ENCODE results near the gene KLF6. TPM values are rescaled to one million over a fixed set of nuclear protein-coding genes. Genes with fewer than 3 reads are reported as not detected.

Gene KLF6
- total RNA-seq, 1 donor from 2014 or later, result 151 TPM

DNA sequence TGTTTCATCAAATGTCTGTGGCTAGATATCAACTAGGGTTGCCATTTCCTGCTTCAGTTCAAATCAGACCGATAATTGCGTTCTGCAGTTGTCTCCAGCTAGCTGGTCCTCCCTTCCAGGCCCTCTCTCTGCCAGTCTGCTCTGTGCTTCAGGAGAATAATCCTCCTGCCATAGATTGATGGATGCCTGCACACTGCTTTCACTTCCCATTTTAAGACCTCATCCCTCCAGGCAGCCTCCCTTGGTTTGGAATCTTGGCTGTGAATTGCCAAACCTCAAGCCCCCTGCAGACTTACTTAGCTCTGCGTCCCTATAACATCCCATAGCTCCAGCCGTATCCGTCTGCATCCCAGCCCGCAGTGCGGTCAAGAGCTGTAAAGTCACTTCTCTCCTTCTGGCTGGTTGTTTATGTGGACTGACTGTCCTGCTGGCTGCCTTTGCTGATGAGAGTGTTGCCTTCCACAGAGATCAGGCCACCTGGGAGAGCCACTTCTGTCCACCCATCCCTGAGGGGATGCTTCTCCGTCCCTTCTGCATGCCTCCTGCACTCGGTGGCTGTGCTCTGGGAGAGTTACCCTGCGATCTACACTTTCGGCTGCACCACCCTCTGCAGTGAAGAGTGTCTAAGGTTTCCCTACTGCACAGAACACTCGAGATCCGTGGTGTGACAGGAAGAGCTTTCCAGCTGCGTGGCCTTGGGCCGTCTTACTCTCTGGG lies 22.4 kb upstream of the KLF6 start:
- H3K27ac Mint-ChIP-seq, result peak overlapping the region; percentile 92

DNA sequence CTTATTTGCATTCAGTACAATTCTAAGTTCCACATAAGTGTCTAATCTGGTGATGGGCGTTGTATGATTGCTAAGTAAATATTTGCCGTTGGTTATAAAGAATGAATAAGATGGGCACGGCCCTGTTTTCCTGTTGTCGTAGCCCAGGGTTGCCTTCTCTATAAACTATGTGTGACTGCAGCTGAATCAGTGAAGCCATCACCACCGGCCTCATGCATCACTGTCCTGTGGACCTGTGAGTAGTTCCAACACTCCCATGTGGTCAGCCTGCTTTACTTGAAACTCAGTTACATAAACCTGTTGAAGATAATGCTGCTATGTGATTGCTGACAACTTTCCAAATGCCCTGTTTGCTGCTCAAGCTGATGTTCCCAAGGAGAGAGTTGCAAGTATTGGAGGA lies 21.6 kb upstream of the KLF6 start:
- ATAC-seq (ENCODE audit: low read depth) (no peak), DNase-seq (no peak)
- Mint-ChIP-seq H3K27ac (peak overlapping the region; percentile 92), H3K4me1 (peaks cover 76% of the 10 kb centered on the region), H3K9me3 (no peaks in the 10 kb centered on the region), H3K36me3 (ENCODE audit: low read depth) (no peaks in the 10 kb centered on the region), H3K27me3 (no peaks in the 10 kb centered on the region), H3K4me3 (no peak overlapping the region)
- intact Hi-C loops (cut with micrococcal nuclease), result loop anchor here (1.0 kb wide), 1 partner anchor 129 kb away; no protein-coding TSS in a partner anchor
- ChIA-PET POLR2A (interaction anchor here (1.5 to 4.7 kb wide), 3 partner anchors 23 to 49 kb away, joined by 5 to 144 read pairs (median 7); partner anchors contain the start of gene KLF6), CTCF (no interaction called here)
- TF ChIP-seq, protein P1, sequence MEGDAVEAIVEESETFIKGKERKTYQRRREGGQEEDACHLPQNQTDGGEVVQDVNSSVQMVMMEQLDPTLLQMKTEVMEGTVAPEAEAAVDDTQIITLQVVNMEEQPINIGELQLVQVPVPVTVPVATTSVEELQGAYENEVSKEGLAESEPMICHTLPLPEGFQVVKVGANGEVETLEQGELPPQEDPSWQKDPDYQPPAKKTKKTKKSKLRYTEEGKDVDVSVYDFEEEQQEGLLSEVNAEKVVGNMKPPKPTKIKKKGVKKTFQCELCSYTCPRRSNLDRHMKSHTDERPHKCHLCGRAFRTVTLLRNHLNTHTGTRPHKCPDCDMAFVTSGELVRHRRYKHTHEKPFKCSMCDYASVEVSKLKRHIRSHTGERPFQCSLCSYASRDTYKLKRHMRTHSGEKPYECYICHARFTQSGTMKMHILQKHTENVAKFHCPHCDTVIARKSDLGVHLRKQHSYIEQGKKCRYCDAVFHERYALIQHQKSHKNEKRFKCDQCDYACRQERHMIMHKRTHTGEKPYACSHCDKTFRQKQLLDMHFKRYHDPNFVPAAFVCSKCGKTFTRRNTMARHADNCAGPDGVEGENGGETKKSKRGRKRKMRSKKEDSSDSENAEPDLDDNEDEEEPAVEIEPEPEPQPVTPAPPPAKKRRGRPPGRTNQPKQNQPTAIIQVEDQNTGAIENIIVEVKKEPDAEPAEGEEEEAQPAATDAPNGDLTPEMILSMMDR (IDR thresholded peaks at IDR 0.05), result no peak

More for the DNA sequence above, 22.4 kb upstream of the KLF6 start:
- TF ChIP-seq, protein P1 (IDR thresholded peaks at IDR 0.05), result no peak
- H3K4me1 Mint-ChIP-seq, result peaks cover 82% of the 10 kb centered on the region
- ATAC-seq (ENCODE audit: low read depth), result no peak
- DNase-seq, result no peak
- peak overlapping the region; percentile 5 for H3K4me3 Mint-ChIP-seq
- no peaks in the 10 kb centered on the region for H3K27me3 Mint-ChIP-seq
- H3K9me3 Mint-ChIP-seq, result no peaks in the 10 kb centered on the region
- ChIA-PET CTCF (no interaction called here), POLR2A (interaction anchor here (4.7 kb wide), 1 partner anchor 23 kb away, joined by 144 read pairs; the partner anchor contains the start of gene KLF6)
- intact Hi-C loops (cut with micrococcal nuclease), result no loop called here
- H3K36me3 Mint-ChIP-seq (ENCODE audit: low read depth), result no peaks in the 10 kb centered on the region

DNA sequence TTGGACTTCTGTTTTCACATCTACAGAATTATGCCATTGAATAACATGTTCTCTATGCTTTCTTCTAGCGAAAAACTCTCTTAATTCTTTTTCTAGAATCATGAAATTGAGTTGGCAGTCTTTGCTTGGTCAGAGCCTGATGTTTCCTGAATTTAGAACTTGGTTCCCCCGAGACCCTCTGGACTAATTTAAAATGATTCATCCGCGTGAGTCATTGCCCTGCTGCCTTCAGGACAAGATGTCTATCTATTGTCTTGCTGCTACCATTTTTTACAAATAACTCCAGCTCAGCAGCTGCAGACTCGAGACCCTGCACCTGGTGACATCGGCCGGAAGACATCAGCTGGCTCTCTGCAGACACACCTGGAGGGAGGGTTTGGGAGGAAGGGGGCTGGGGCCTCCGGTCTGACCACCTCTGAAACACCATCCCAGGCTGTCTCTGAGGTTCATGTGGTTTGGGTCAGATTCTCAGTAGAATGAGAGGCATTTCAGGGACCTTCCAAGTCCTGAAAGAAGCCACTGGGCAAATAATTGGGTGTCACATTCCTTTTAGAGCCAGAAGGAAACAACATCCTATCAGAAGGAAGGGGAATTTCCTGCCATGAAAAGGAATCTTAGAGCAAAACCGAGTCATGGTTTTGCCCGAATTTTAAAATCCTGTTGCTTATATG lies 20.9 kb upstream of the KLF6 start:
- no peaks in the 10 kb centered on the region for H3K9me3 Mint-ChIP-seq
- intact Hi-C loops (cut with micrococcal nuclease), result loop anchor here (1.0 to 2.0 kb wide), 7 partner anchors 21 to 527 kb away; partner anchors contain the start of gene KLF6
- H3K4me3 Mint-ChIP-seq, result peak overlapping the region; percentile 73
- CTCF ChIA-PET, result interaction anchor here (1.1 to 1.4 kb wide), 2 partner anchors 21 to 46 kb away, joined by 3 to 5 read pairs; partner anchors contain the start of gene KLF6
- TF ChIP-seq, protein P1 (IDR thresholded peaks at IDR 0.05), result no peak
- H3K27me3 Mint-ChIP-seq, result no peaks in the 10 kb centered on the region
- peaks cover 69% of the 10 kb centered on the region for H3K4me1 Mint-ChIP-seq
- peak overlapping the region; percentile 92 for H3K27ac Mint-ChIP-seq
- no peaks in the 10 kb centered on the region for H3K36me3 Mint-ChIP-seq (ENCODE audit: low read depth)
- ATAC-seq (ENCODE audit: low read depth) (peak; percentile 69), DNase-seq (peak; percentile 47)
- POLR2A ChIA-PET, result interaction anchor here (0.6 to 4.7 kb wide), 10 partner anchors 15 to 325 kb away, joined by 3 to 144 read pairs (median 6); partner anchors contain the start of gene KLF6

DNA sequence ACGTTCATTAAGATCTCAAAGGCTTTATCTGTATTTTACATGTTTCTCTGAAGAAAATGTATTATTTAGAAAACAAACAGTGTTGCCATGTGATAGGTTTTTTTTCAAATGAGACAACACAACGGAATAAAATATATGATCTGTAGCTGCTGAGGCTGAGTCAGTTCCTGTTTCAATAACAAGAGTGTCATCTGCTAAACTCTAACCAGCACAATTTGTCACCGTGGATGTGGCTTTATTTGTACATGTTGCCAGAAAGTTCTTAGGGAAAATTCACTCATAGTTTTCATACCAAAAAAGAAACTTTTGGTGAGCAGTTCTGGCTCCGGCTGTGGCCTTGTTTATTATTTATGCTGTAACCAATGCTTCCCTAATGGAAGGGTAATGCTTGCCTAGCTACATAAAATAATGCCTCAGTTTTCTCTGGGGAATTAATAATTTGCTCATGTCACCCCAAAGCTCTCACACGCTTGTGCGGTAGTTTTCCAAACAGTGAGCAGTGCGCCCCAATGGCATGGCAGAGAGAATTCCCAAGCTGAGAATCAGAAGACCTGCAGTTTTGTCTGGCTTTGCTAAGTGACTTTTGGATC lies 20.3 kb upstream of the KLF6 start:
- peak; percentile 59 for ATAC-seq (ENCODE audit: low read depth)
- no peak for DNase-seq
- TF ChIP-seq, protein P1 (IDR thresholded peaks at IDR 0.05), result no peak
- H3K27ac Mint-ChIP-seq, result peak overlapping the region; percentile 92
- peaks cover 63% of the 10 kb centered on the region for H3K4me1 Mint-ChIP-seq
- H3K36me3 Mint-ChIP-seq (ENCODE audit: low read depth), result no peaks in the 10 kb centered on the region
- H3K4me3 Mint-ChIP-seq, result peak overlapping the region; percentile 73
- no peaks in the 10 kb centered on the region for H3K9me3 Mint-ChIP-seq
- ChIA-PET POLR2A (interaction anchor here (0.6 to 4.7 kb wide), 12 partner anchors 12 to 326 kb away, joined by 3 to 144 read pairs (median 4); partner anchors contain the start of gene KLF6), CTCF (interaction anchor here (1.1 to 1.4 kb wide), 2 partner anchors 20 to 46 kb away, joined by 3 to 5 read pairs; partner anchors contain the start of gene KLF6)
- H3K27me3 Mint-ChIP-seq, result no peaks in the 10 kb centered on the region
- intact Hi-C loops (cut with micrococcal nuclease), result loop anchor here (1.0 to 2.0 kb wide), 6 partner anchors 20 to 528 kb away; partner anchors contain the start of gene KLF6
